Effector CD8-positive, alpha-beta T cell (primary cell): Measurements from ENCODE around the gene ZNF519.
"Not testable (repeated sequence)": the region's sequence is repeated elsewhere in the genome, so short reads cannot be mapped to it uniquely, and the experiment has no call there.

Experiments
- DNase-seq: peaks from one replicate; lab custom pipeline; 2025; lab: John Stamatoyannopoulos, UW
- total RNA-seq, 4 experiments: gene quantifications; one replicate each; lab custom pipeline; 2026; lab: John Stamatoyannopoulos, UW

Gene ZNF519
- 6.3 to 15.9 (median 9.5) reads per million in 4 experiments for total RNA-seq

DNA sequence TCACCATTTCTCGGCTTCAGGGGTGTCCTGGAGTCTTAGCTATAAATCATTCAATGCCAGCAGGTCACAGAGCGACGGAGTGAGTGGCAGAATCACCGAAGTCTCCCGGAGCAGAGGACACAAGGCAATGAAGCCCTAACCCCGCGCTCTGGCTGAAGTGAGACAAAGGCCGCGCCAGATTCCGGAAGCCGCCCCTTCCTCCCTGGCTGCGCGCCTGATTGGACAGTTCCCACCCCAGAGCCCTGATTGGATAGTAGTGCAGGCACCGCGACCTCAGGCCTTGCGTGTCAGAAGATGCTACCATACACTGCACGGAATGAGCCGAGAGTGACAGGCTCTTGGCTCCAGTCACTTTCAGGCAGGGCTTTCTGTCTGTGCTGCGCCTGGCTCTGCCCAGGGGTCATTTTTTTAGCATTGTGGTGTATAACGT is at the start of gene ZNF519:
Gene ZNF519 (minus strand): TSS at position 165 of the 430 bp plus-strand sequence. CDS start 158 bp downstream, at position 7.
- DNase-seq, result peak; percentile 85

- DNase-seq, result no peak
These were observed 47.1 kb upstream of the ZNF519 start for GRCh38 chr18:14179306-14179705.

DNA sequence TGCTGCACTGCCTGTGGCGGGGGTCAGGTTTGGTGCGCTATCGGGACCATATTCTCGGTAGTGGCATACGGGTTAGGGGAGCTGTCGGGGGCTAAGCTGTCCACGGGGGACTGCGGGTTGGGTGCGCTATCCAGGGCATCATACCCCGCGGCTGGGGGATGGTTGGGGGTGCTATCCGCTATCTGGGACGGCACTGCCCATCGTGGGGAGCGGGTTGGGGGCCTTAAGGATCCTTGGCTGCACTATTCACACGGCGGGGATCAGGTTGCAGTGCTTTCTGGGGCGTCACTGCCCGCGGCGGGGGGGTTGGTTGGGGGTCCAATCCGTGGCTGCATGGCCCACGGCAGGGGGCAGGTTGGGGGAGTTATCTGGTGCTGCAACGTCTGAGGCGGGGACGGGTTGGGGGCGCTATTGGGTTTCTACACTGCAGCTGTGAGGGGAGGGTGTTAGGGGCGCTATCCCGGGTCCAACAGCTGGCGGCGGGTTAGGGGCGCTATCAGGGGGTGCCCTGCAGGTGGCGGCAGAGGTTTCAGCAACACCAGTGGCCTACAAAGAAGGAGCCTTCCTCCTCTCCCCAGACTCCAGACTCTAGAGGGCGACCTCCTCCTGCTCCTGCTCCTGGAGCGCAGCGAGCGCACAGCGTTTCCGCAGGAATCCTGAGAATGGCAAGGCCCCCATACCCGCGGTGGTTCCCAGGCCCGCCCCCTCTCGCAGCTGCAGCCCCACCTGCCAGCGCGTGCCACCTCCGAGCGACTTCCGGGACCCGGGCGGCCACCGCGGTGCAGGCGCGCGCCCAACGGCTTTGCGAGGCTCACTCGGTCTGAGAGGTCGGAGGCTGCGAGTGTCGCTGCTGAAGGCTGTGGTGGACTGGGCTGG is 46.3 kb upstream of the ZNF519 start:
- peak; percentile 68 for DNase-seq

DNA sequence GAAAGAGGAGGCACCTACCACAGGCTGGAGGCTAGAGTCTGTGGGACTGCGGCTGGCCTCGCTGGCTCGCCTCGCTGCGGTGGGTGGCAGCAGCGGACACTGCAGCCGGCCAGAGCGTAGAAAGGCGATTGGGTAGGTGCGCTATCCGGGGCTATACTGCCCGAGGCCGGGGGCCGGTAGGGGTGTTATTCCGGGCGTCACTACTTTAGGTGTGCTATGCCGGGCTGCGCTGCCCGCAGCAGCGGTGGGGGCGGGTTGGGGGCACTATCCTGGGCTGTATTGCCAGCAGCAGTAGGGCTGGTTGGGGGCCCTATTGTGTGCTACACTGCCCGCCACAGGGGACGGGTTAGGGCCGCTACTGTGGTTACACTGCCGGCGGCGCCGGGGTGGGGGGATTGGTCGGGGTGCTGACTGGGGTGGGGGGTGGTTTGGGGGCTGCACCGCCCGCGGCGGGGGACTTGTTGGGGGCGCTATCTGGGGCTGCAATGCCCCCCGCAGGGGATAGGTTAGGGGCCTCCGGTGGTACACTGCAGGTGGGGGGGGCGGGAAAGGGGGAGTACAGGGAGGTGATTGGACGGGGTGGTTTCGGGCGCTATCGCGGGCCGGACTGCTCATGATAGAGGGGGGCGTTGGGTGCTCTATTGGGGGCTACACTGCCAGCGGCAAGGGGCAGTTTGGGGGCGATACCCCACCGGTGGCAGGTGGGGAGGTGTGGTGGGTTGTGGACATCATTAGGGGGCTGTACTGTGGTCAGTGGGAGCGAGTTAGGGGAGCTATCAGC is 45.5 kb upstream of the ZNF519 start:
- DNase-seq, result not testable (repeated sequence)

DNA sequence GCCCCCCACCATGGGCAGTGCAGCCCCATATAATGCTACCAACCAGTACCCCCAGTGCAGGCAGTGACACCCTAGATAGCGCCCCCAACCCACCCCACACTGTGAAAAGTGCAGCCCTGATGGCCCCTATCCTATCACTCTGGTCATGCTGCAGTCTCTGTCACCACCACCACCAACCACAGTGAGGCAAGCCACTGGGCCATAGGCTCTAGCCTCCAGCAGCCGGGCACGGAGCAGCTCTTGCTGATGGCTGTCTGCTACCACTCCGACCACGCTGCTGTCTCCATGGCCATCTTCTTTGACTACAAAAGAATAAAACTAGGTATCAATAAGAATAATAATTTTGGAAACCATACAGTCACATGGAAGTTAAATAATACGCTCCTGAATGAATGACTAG is 43.2 kb upstream of the ZNF519 start:
- not testable (repeated sequence) for DNase-seq

DNA sequence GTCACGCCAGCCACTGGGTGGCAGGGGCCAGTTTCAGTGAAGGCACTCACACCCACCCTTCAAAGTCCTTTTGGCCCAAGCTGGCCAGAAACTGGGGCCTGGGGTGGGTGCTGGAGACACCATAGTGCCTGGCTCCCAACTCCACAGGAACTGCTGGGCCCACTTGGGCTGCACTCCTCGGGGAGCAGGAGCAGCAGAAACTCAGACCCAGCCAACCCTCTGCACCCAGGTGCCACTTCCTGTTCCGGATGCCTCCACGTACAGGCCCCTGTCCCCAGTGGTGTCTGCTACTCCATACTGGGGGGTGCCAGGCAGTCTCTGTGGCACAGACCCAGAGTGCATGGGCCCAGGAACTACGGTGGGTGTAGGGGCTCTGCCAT is 42.5 kb upstream of the ZNF519 start:
- no peak for DNase-seq

GRCh38 chr18:14174002-14174705 is 41.9 kb upstream of the ZNF519 start:
- not testable (repeated sequence) for DNase-seq

DNA sequence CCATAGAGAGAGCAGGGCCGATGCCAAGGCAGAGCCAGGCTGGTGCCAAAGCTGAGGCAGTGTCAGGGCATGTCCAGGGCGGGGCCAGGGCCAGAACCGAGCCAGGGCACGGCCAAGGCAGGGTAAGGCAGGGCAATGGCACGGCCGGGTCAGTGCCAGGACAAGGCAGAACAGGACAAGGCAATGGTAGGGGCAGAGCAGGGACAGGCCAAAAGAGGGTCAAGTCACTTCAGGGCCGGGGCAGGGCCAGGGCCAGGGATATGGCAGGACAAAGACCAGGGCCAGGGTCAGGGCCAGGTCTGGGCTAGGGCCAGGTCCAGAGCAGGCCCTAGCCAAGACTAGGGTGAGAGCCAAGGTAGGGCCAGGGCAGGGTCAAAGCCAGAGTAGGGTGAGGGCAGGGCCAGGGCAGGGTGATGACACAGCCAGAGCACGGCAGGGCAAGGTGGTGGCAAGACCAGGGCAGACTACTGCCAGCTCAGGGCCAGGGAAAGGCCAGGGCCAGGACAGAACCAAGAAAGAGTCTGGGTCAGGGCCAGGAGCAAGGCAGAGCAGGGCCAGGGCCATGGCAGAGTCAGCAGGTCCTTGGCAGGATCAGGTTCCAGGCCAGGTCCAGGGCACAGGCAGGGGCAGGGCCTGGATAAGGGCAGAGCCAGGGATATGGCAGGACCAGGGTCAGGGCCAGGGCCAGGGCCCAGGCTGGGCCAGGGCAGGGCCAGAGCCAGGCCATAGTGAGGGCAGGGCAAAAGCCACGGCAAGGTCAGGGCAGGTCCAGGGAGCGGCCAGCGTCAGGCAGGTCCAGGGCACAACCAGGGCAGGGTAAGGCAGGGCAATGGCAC is 41.1 kb upstream of the ZNF519 start:
- not testable (repeated sequence) for DNase-seq

- not testable (repeated sequence) for DNase-seq
These were observed 40.2 kb upstream of the ZNF519 start for GRCh38 chr18:14172142-14173115.

DNA sequence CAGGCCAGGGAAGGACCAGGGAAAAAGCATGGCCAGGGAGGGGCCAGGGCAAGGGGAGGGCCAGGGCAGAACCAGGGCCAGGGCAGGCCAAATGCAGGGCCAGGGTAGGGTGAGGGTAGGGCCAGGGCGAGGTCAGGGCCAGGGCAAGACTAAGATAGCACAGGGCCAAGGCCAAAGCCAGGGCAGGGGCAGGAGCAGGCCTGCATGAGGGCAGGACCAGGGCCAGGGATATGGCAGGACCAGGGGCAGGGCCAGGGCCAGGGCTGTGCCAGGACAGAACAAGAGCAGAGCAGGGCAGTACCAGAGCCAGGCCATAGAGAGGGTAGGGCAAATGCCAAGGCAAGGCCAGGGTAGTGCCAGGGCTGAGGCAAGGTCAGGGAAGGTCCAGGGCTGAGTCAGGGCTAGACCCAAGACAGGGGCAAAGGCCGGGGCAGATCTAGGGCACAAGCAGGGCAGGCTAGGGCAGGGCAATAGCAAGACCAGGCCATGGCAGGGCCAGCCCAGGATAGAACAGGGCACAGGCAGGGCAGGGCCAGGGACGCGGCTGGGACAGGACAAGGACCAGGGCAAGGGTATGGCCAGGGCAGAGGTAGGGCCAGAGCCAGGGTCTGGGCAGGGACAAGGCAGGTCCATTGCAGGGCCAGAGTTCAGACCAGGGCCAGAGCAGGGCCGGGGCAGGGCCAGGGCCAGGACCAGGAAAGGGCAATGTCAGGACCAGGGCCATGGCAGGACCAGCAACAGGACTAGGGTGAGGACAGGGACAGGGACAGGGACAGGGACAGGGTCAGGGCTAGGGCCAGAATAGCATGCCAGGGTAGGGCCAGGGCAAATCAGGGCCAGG is 39.3 kb upstream of the ZNF519 start:
- DNase-seq, result not testable (repeated sequence)

- DNase-seq, result not testable (repeated sequence)
These were observed 38.3 kb upstream of the ZNF519 start for GRCh38 chr18:14170367-14171036.

GRCh38 chr18:14162915-14163314 is 30.7 kb upstream of the ZNF519 start:
- not testable (repeated sequence) for DNase-seq

DNA sequence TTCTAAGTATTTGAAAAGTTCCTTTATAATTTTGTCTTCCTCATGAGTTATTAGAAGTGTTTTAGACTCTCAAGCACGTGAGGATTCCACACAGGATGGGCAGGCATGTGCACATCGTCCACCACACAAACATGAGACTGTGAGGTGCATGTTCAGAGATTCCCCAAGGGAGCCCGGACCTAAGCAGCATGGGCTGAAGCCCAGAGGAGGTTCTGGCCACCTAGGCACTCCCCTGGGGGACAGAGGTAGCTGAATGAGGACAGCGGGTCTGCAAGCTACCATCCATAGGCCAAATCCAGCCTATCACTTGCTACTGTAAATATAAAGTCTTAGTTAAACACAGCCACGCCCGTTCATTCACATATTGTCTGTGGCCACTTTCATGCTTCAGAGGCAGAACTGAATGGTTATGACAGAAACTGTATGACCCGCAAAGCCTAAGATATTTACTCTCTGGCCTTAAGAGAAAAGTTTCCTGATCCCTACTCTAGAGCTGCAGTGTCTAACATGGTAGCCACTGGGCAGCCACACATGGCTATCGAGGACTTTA is 19.4 kb upstream of the ZNF519 start:
- not testable (repeated sequence) for DNase-seq

- not testable (repeated sequence) for DNase-seq
These were observed 18.5 kb upstream of the ZNF519 start for GRCh38 chr18:14150766-14151165.

GRCh38 chr18:14149916-14150420 is 17.7 kb upstream of the ZNF519 start:
- DNase-seq, result not testable (repeated sequence)

- not testable (repeated sequence) for DNase-seq
These were observed 17.1 kb upstream of the ZNF519 start for GRCh38 chr18:14149121-14149850.
